ENCODE measurements around the gene TAMALIN.

- TF ChIP-seq CTCF (IDR thresholded peaks at IDR 0.05 in 8 of 11, conservative IDR thresholded peaks at IDR 0.05 in 3 of 11) (no peak), POLR2A (IDR thresholded peaks at IDR 0.05) (no peak)
These were observed 11.8 kb downstream of the TAMALIN start for GRCh38 chr12:52018433-52019112.

Measured in spleen (tissue), 7 donors.